IMR-90 (cell line): ENCODE measurements around the gene GLT8D2. TPM values are rescaled to one million over a fixed set of nuclear protein-coding genes. Genes with fewer than 3 reads are reported as not detected.

Source experiments
- ATAC-seq: fragments of 200-7000 bp; cut with Tn5 transposase; 2 replicates; pipeline ENCODE4 v1.9.1; 2020; ENCODE audit warnings: low read depth, mild to moderate bottlenecking, moderate library complexity
- BruUV-seq: library from RNA; stranded (reverse); fragments of 400-500 nt; replicated peaks from 2 replicates; lab custom pipeline; 2021; lab: Mats Ljungman, UMichigan
- CTCF ChIA-PET: fragments of 300-600 bp; formaldehyde crosslinking; extraction: SDS; loops from one replicate; lab custom pipeline; 2021; ENCODE audit warnings: antibody characterized with exemption; lab: Yijun Ruan, JAX
- POLR2A ChIA-PET: fragments of 300-600 bp; sonication (Branson Sonifier 250); formaldehyde crosslinking; loops from one replicate; lab custom pipeline; 2022; ENCODE audit warnings: antibody characterized with exemption; ENCODE audit not compliant: unreplicated experiment; lab: Charles Lee
- DNase-seq: peaks from one replicate; pipeline ENCODE4 v3.0.0; 2013
- H2AFZ ChIP-seq: replicated peaks from 2 replicates; pipeline ENCODE3; 2013; ENCODE audit warnings: low read length, mild to moderate bottlenecking; ENCODE audit not compliant: poor library complexity
- H2AK5ac ChIP-seq: 2 replicates; pipeline ENCODE4 v1.6.1; 2013; ENCODE audit warnings: low read depth, low read length, inconsistent platforms
- H2AK9ac ChIP-seq: replicated peaks from 2 replicates; pipeline ENCODE3; 2013; ENCODE audit warnings: mild to moderate bottlenecking, low read depth, low read length, moderate library complexity; ENCODE audit not compliant: poor library complexity
- H2BK120ac ChIP-seq: 2 replicates; pipeline ENCODE4 v1.6.1; 2013; ENCODE audit warnings: low read depth, low read length, inconsistent platforms
- H2BK15ac ChIP-seq: 3 replicates; pipeline ENCODE4 v1.6.1; 2013; ENCODE audit warnings: low read depth, low read length, inconsistent platforms
- H2BK20ac ChIP-seq: 2 replicates; pipeline ENCODE4 v1.6.1; 2013; ENCODE audit warnings: low read depth, mild to moderate bottlenecking, inconsistent platforms, low read length, moderate library complexity
- H2BK5ac ChIP-seq: 2 replicates; pipeline ENCODE4 v1.6.1; 2013; ENCODE audit warnings: mild to moderate bottlenecking, low read depth, low read length, inconsistent platforms; ENCODE audit not compliant: poor library complexity, severe bottlenecking
- H3K14ac ChIP-seq: replicated peaks from 2 replicates; pipeline ENCODE4 v1.6.1; 2013; ENCODE audit warnings: low read depth, low read length, inconsistent platforms
- H3K18ac ChIP-seq: 2 replicates; pipeline ENCODE4 v1.6.1; 2013; ENCODE audit warnings: low read depth, low read length, control low read depth
- H3K23ac ChIP-seq: 2 replicates; pipeline ENCODE4 v1.6.1; 2013; ENCODE audit warnings: low read depth, low read length, inconsistent platforms
- H3K27ac ChIP-seq: 2 replicates; pipeline ENCODE4 v1.5.1; 2013; ENCODE audit warnings: mild to moderate bottlenecking, control low read depth, low read length; ENCODE audit not compliant: insufficient read depth
- H3K27me3 ChIP-seq: 2 replicates; pipeline ENCODE4 v1.6.1; 2013; ENCODE audit warnings: low read length; ENCODE audit not compliant: control insufficient read depth, insufficient read depth
- H3K36me3 ChIP-seq: 2 replicates; pipeline ENCODE4 v1.6.1; 2013; ENCODE audit warnings: low read length, mixed read lengths; ENCODE audit not compliant: control insufficient read depth, insufficient read depth
- H3K4ac ChIP-seq: 2 replicates; pipeline ENCODE4 v1.6.1; 2013; ENCODE audit warnings: low read depth, low read length, inconsistent platforms
- H3K4me1 ChIP-seq: 2 replicates; pipeline ENCODE4 v1.6.1; 2013; ENCODE audit warnings: low read length, mixed read lengths; ENCODE audit not compliant: control insufficient read depth, insufficient read depth
- H3K4me2 ChIP-seq: 2 replicates; pipeline ENCODE4 v1.6.1; 2013; ENCODE audit warnings: low read depth, mild to moderate bottlenecking, control low read depth, low read length, moderate library complexity
- H3K4me3 ChIP-seq: 2 replicates; pipeline ENCODE4 v1.5.1; 2013; ENCODE audit warnings: low read depth, mild to moderate bottlenecking, control low read depth, low read length, moderate library complexity; ENCODE audit not compliant: insufficient read depth
- H3K56ac ChIP-seq: 2 replicates; pipeline ENCODE4 v1.6.1; 2013; ENCODE audit warnings: low read length, inconsistent platforms; ENCODE audit not compliant: insufficient read depth; ENCODE audit errors: extremely low read depth
- H3K79me1 ChIP-seq, 2 experiments: 2 replicates each; pipeline ENCODE4 v1.6.1; 2013; ENCODE audit warnings: low read length in 2 of 2, inconsistent platforms in 1 of 2, low read depth in 1 of 2
- H3K9ac ChIP-seq: 2 replicates; pipeline ENCODE4 v1.6.1; 2013; ENCODE audit warnings: low read depth, low read length, control low read depth
- H3K9me1 ChIP-seq: 2 replicates; pipeline ENCODE4 v1.6.1; 2013; ENCODE audit warnings: low read length, inconsistent platforms; ENCODE audit not compliant: insufficient read depth
- H3K9me3 ChIP-seq: 2 replicates; pipeline ENCODE4 v1.6.1; 2013; ENCODE audit warnings: low read length; ENCODE audit not compliant: control insufficient read depth, insufficient read depth
- H4K20me1 ChIP-seq: 2 replicates; pipeline ENCODE4 v1.6.1; 2013; ENCODE audit warnings: low read length, inconsistent platforms; ENCODE audit not compliant: insufficient read depth
- H4K5ac ChIP-seq: 2 replicates; pipeline ENCODE4 v1.6.1; 2013; ENCODE audit warnings: mild to moderate bottlenecking, low read depth, low read length, control low read depth
- H4K8ac ChIP-seq, 2 experiments: 2 replicates each; pipeline ENCODE4 v1.6.1; 2013; ENCODE audit warnings: low read depth in 2 of 2, low read length in 2 of 2, control low read depth in 1 of 2, inconsistent platforms in 1 of 2
- H4K91ac ChIP-seq: 2 replicates; pipeline ENCODE4 v1.6.1; 2013; ENCODE audit warnings: low read depth, low read length, inconsistent platforms; ENCODE audit not compliant: insufficient read depth
- CEBPB ChIP-seq: IDR thresholded peaks from 2 replicates; pipeline ENCODE4 v1.6.1; 2012; ENCODE audit warnings: low read depth, low read length, improper control_type of control experiment
- CHD1 ChIP-seq: IDR thresholded peaks from 2 replicates; pipeline ENCODE4 v1.6.1; 2012; ENCODE audit warnings: low read depth, low read length, improper control_type of control experiment
- MAFK ChIP-seq: IDR thresholded peaks from 2 replicates; pipeline ENCODE4 v1.6.1; 2012; ENCODE audit warnings: low read depth, low read length, improper control_type of control experiment
- RFX5 ChIP-seq: IDR thresholded peaks from 2 replicates; pipeline ENCODE4 v1.8.0; 2012; ENCODE audit warnings: low read depth, mild to moderate bottlenecking, low read length, moderate library complexity
- USF2 ChIP-seq: fragments of 150-350 bp; IDR thresholded peaks from 2 replicates; pipeline ENCODE4 v1.6.1; 2017; ENCODE audit warnings: mild to moderate bottlenecking, antibody characterized with exemption, low read length, low read depth
- WGBS, 2 experiments: methylation state at CpG; one replicate each; pipeline versions ENCODE4 v1.1.5 to v1.1.7; 2013; ENCODE audit warnings: missing lambda C conversion rate in 2 of 2; ENCODE audit not compliant: insufficient read length in 1 of 2; ENCODE audit errors: extremely low coverage in 2 of 2; 5-methylcytosine and 5-hydroxymethylcytosine counted together
- dilution Hi-C: fragments of 300-500 bp; cut with HindIII; formaldehyde crosslinking; loops from one replicate; pipeline ENCODE4 v1.14.3; 2018; ENCODE audit warnings: low sequenced_read_pairs; ENCODE audit not compliant: unreplicated experiment
- in situ Hi-C: fragments of 300-500 bp; cut with MboI; formaldehyde crosslinking; loops from 3 replicates; pipeline ENCODE4 v1.14.3; 2019; ENCODE audit warnings: low sequenced_read_pairs, inconsistent platforms, mixed read lengths
- intact Hi-C: fragments of 100-400 bp; cut with micrococcal nuclease; formaldehyde crosslinking; loops from 2 replicates; pipeline ENCODE4 v1.10.0; 2022
- polyA plus RNA-seq, 3 experiments: library from polyadenylated mRNA; depleted of rRNA; stranded (reverse); fragments of >200 nt; gene quantifications; 2 replicates each; pipeline ENCODE4 v1.2.3, GENCODE V29; 2012; ENCODE audit warnings: low replicate concordance in 1 of 3
- total RNA-seq: library from RNA; depleted of rRNA; stranded (reverse); fragments of >200 nt; gene quantifications from 2 replicates; pipeline ENCODE4 v1.2.3, GENCODE V29; 2012
- TF ChIP-seq, protein P1 (sequence below): conservative IDR thresholded peaks from 2 replicates; pipeline ENCODE4 v1.5.1; 2012; ENCODE audit warnings: mild to moderate bottlenecking, low read depth, low read length, improper control_type of control experiment

Gene GLT8D2
- total and polyA plus RNA-seq, 2 of the 4 experiments (the other 2 are of a cell fraction) = 33.5 to 47.9 TPM

DNA sequence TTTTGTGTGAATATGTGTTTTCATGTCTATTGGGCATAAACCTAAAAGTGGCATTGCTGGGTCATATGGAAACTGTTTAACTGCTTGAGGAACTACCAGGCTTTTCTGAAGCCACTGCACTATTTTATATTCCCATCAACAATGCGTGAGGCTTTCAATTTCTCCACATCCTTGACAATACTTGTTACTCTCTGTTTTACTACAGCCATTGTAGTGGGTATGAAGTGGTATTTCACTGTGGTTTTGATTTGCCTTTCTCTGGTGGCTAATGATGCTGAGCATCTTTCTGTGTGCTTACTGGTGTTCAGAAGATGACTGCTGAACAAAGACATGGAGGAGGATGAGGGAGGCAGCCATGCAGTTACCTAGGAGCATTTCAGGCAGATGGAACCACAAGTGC lies 97.5 kb downstream of the GLT8D2 start:
- H3K4me3 ChIP-seq = no peak overlapping the region
- no TSS peak for BruUV-seq
- no peak overlapping the region for H2AK5ac ChIP-seq
- H3K27me3 ChIP-seq = no peaks in the 10 kb centered on the region
- CTCF ChIA-PET = interaction anchor here (0.6 kb wide), 1 partner anchor 734 kb away, joined by 4 read pairs; no protein-coding TSS in a partner anchor
- no peak overlapping the region for H3K56ac ChIP-seq
- H2BK5ac ChIP-seq = no peak overlapping the region
- peaks cover 5% of the 10 kb centered on the region; the same call in 1 of the 2 replicates for H3K9me1 ChIP-seq
- no peak overlapping the region for H3K4ac ChIP-seq
- H2AK9ac ChIP-seq = no peak overlapping the region
- DNase-seq = no peak
- TF ChIP-seq, protein P1, sequence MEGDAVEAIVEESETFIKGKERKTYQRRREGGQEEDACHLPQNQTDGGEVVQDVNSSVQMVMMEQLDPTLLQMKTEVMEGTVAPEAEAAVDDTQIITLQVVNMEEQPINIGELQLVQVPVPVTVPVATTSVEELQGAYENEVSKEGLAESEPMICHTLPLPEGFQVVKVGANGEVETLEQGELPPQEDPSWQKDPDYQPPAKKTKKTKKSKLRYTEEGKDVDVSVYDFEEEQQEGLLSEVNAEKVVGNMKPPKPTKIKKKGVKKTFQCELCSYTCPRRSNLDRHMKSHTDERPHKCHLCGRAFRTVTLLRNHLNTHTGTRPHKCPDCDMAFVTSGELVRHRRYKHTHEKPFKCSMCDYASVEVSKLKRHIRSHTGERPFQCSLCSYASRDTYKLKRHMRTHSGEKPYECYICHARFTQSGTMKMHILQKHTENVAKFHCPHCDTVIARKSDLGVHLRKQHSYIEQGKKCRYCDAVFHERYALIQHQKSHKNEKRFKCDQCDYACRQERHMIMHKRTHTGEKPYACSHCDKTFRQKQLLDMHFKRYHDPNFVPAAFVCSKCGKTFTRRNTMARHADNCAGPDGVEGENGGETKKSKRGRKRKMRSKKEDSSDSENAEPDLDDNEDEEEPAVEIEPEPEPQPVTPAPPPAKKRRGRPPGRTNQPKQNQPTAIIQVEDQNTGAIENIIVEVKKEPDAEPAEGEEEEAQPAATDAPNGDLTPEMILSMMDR = no peak
- TF ChIP-seq USF2 = no peak
- TF ChIP-seq RFX5 = no peak
- TF ChIP-seq CHD1 = no peak
- no peak for TF ChIP-seq CEBPB
- no peak for TF ChIP-seq MAFK
- H3K14ac ChIP-seq = no peak overlapping the region
- ATAC-seq = no peak
- H2AFZ ChIP-seq = no peak overlapping the region
- H4K5ac ChIP-seq = no peak overlapping the region
- H3K79me1 ChIP-seq = peaks cover 23 to 48% of the 10 kb centered on the region in 2 experiments
- peaks cover 32% of the 10 kb centered on the region for H3K36me3 ChIP-seq
- no peaks in the 10 kb centered on the region for H3K9me3 ChIP-seq
- no peak overlapping the region for H3K9ac ChIP-seq
- peaks cover 2% of the 10 kb centered on the region; the same call in 1 of the 2 replicates for H3K4me1 ChIP-seq
- H4K91ac ChIP-seq = no peak overlapping the region
- no peak overlapping the region for H3K27ac ChIP-seq
- H2BK15ac ChIP-seq = no peak overlapping the region
- in situ Hi-C loops = no loop called here
- dilution Hi-C loops = no loop called here
- H2BK120ac ChIP-seq = no peak overlapping the region
- H3K18ac ChIP-seq = no peak overlapping the region
- no peak overlapping the region for H4K8ac ChIP-seq
- POLR2A ChIA-PET = no interaction called here
- no peak overlapping the region for H2BK20ac ChIP-seq
- H3K23ac ChIP-seq = no peak overlapping the region
- H3K4me2 ChIP-seq = no peak overlapping the region
- peaks cover 3% of the 10 kb centered on the region; the same call in 1 of the 2 replicates for H4K20me1 ChIP-seq
- no CpG with 5 or more reads among the region's 1 CpG for WGBS, 2 experiments
- intact Hi-C loops = no loop called here
